ENCODE measurements around the gene TNRC6B. TPM values are rescaled to one million over a fixed set of nuclear protein-coding genes. Genes with fewer than 3 reads are reported as not detected.
"Not testable (repeated sequence)": the region's sequence is repeated elsewhere in the genome, so short reads cannot be mapped to it uniquely, and the experiment has no call there.

Gene TNRC6B
- polyA plus RNA-seq, 3 donors, result 7.2 to 16.5 (median 11.8) TPM

DNA sequence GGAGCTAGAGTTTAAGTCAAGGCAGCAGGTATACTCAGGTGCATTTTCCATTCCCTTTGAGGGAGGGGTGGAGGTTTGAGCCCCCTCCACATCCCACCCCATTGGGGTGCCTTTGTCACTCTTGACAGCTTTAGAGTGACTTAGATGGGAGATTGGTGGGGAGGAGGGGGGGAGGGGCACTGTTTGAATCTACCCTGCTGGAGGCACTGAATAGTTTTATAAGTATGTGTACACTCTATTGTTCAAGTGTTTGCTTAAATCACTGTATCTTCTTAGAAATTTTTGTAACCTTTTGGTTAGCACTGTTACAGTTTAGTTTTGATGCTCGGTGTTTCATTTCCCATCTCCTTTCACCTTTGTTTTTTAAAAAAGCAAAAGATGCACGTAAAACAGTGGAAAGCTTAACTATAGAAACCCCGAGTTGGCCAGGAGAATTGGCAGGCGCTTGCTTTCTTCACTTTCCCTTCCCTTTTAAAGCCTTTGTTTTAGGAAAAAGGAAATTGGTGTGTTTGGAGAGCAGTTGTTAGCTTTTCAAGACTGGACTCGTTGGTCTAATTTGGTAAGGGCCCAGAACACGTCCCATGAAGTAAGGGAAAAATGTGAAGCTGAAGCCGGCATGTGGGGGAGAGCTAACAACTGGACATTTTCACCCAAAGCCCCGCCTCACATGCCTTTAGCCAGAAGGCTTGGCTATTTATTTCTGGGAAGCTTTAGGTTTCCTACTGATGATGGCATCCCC, 42.8 kb downstream of the TNRC6B start:
- no peaks in the 10 kb centered on the region for H3K9me3 ChIP-seq (replicated peaks in 1 of 2; ENCODE audit: control insufficient read depth in 1 of 2, insufficient read depth in 1 of 2, low read length in 2 of 2)
- no peaks in the 10 kb centered on the region for H3K9me3 Mint-ChIP-seq
- no peak for DNase-seq
- intact Hi-C loops (cut with micrococcal nuclease), result no loop called here
- H3K4me3 ChIP-seq (replicated peaks in 1 of 3; ENCODE audit: low read depth in 2 of 3, low read length in 3 of 3), result no peak overlapping the region
- peaks cover 5 to 14% of the 10 kb centered on the region in 2 donors for H3K36me3 Mint-ChIP-seq
- peak overlapping the region in 1 of 2 donors; percentile 57 for H3K27ac ChIP-seq (ENCODE audit: low read depth in 1 of 2, low read length in 2 of 2)
- peaks cover 0 to 9% of the 10 kb centered on the region in 2 donors for H3K36me3 ChIP-seq (replicated peaks in 1 of 2; ENCODE audit: control insufficient read depth in 1 of 2, insufficient read depth in 2 of 2, low read length in 2 of 2)
- H3K79me2 ChIP-seq (ENCODE audit: insufficient read depth, low read length), result peaks cover 100% of the 10 kb centered on the region
- H3K27me3 ChIP-seq (ENCODE audit: control insufficient read depth in 2 of 2, insufficient read depth in 2 of 2, low read length in 2 of 2), result no peaks in the 10 kb centered on the region
- H3K4me1 Mint-ChIP-seq, result peaks cover 61% of the 10 kb centered on the region
- H3K4me3 Mint-ChIP-seq, result no peak overlapping the region
- no peak overlapping the region for H2AFZ ChIP-seq (ENCODE audit: insufficient read depth, low read depth, low read length, poor library complexity, severe bottlenecking)
- peak overlapping the region in 6 of 7 donors; percentile 30 to 82 (median 54) for H3K27ac Mint-ChIP-seq
- 11% methylated on average over 3 of the region's 8 CpGs for WGBS (ENCODE audit: insufficient coverage)
- H3K4me1 ChIP-seq (ENCODE audit: control insufficient read depth in 1 of 2, insufficient read depth in 2 of 2, low read length in 2 of 2), result peaks cover 47 to 51% of the 10 kb centered on the region in 2 donors
- no peak overlapping the region for H3K4me2 ChIP-seq (replicated peaks; ENCODE audit: extremely low read depth, low read length, poor library complexity, severe bottlenecking)
- H3K9ac ChIP-seq (ENCODE audit: insufficient read depth, low read length, poor library complexity, severe bottlenecking), result no peak overlapping the region
- H4K20me1 ChIP-seq (ENCODE audit: insufficient read depth, low read length), result peaks cover 91% of the 10 kb centered on the region
- H3K27me3 Mint-ChIP-seq (ENCODE audit: low read depth in 3 of 3), result peaks cover 0 to 2% (median 2%) of the 10 kb centered on the region in 3 donors
- TF ChIP-seq, protein P1, sequence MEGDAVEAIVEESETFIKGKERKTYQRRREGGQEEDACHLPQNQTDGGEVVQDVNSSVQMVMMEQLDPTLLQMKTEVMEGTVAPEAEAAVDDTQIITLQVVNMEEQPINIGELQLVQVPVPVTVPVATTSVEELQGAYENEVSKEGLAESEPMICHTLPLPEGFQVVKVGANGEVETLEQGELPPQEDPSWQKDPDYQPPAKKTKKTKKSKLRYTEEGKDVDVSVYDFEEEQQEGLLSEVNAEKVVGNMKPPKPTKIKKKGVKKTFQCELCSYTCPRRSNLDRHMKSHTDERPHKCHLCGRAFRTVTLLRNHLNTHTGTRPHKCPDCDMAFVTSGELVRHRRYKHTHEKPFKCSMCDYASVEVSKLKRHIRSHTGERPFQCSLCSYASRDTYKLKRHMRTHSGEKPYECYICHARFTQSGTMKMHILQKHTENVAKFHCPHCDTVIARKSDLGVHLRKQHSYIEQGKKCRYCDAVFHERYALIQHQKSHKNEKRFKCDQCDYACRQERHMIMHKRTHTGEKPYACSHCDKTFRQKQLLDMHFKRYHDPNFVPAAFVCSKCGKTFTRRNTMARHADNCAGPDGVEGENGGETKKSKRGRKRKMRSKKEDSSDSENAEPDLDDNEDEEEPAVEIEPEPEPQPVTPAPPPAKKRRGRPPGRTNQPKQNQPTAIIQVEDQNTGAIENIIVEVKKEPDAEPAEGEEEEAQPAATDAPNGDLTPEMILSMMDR (IDR thresholded peaks at IDR 0.05), result no peak

DNA sequence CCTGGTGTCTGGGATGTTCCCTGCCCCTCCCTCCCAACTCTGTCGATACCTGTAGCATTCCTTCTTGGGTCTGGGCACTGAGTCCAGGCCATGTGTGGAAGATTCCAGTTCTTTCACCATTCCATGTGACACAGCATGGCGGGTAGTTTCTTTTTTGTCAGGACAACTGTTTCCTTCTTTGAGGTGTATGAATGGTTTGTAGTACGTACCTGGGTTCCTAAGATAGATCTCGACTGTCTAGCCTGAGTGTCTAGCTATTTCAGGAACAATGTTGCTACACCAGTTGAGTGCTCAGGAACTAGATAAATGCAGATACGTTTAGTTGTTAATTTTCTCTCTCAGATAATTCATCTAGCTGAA, 43.3 kb downstream of the TNRC6B start:
- Histone ChIP-seq H3K36me3 (replicated peaks in 1 of 2; ENCODE audit: control insufficient read depth in 1 of 2, insufficient read depth in 2 of 2, low read length in 2 of 2) (peaks cover 0 to 10% of the 10 kb centered on the region in 2 donors), H3K27me3 (ENCODE audit: control insufficient read depth in 2 of 2, insufficient read depth in 2 of 2, low read length in 2 of 2) (no peaks in the 10 kb centered on the region), H3K4me1 (ENCODE audit: control insufficient read depth in 1 of 2, insufficient read depth in 2 of 2, low read length in 2 of 2) (peaks cover 41 to 46% of the 10 kb centered on the region in 2 donors), H3K4me2 (replicated peaks; ENCODE audit: extremely low read depth, low read length, poor library complexity, severe bottlenecking) (no peak overlapping the region), H3K4me3 (replicated peaks in 1 of 3; ENCODE audit: low read depth in 2 of 3, low read length in 3 of 3) (no peak overlapping the region), H3K27ac (ENCODE audit: low read depth in 1 of 2, low read length in 2 of 2) (peak overlapping the region in 1 of 2 donors; percentile 57), H2AFZ (ENCODE audit: insufficient read depth, low read depth, low read length, poor library complexity, severe bottlenecking) (no peak overlapping the region), H4K20me1 (ENCODE audit: insufficient read depth, low read length) (peaks cover 91% of the 10 kb centered on the region), H3K79me2 (ENCODE audit: insufficient read depth, low read length) (peaks cover 100% of the 10 kb centered on the region), H3K9ac (ENCODE audit: insufficient read depth, low read length, poor library complexity, severe bottlenecking) (no peak overlapping the region), H3K9me3 (replicated peaks in 1 of 2; ENCODE audit: control insufficient read depth in 1 of 2, insufficient read depth in 1 of 2, low read length in 2 of 2) (no peaks in the 10 kb centered on the region)
- no peak for DNase-seq
- Mint-ChIP-seq H3K27ac (peak overlapping the region in 5 of 7 donors; percentile 43 to 75 (median 60)), H3K9me3 (no peaks in the 10 kb centered on the region), H3K27me3 (ENCODE audit: low read depth in 3 of 3) (peaks cover 0 to 2% (median 2%) of the 10 kb centered on the region in 3 donors), H3K4me3 (no peak overlapping the region), H3K36me3 (peaks cover 5 to 14% of the 10 kb centered on the region in 2 donors), H3K4me1 (peaks cover 56% of the 10 kb centered on the region)
- intact Hi-C loops (cut with micrococcal nuclease), result no loop called here
- TF ChIP-seq, protein P1 (IDR thresholded peaks at IDR 0.05), result no peak
- 60% methylated on average over 2 of the region's 5 CpGs for WGBS (ENCODE audit: insufficient coverage)

DNA sequence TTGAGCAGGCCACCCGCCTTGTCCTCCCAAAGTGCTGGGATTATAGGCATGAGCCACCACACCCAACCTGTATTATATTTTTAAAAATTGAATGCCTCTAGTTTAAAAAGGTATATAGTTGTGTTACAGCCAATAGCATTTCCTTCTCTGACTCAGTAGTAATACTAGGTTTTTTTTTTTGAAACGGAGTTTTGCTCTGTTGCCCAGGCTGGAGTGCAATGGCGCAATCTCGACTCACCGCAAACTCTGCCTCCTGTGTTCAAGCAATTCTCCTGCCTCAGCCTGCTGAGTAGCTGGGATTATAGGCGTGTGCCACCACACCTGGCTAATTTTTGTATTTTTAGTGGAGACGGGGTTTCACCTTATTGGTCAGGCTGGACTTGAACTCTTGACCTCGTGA, 45.3 kb downstream of the TNRC6B start:
- DNase-seq, result peak in 2 of 3 donors; percentile 27 to 36
- Histone ChIP-seq H3K4me1 (ENCODE audit: control insufficient read depth in 1 of 2, insufficient read depth in 2 of 2, low read length in 2 of 2) (peaks cover 29 to 32% of the 10 kb centered on the region in 2 donors), H4K20me1 (ENCODE audit: insufficient read depth, low read length) (peaks cover 98% of the 10 kb centered on the region), H3K36me3 (replicated peaks in 1 of 2; ENCODE audit: control insufficient read depth in 1 of 2, insufficient read depth in 2 of 2, low read length in 2 of 2) (peaks cover 0 to 15% of the 10 kb centered on the region in 2 donors), H3K79me2 (ENCODE audit: insufficient read depth, low read length) (peaks cover 100% of the 10 kb centered on the region)
- H3K27me3 ChIP-seq (ENCODE audit: control insufficient read depth in 2 of 2, insufficient read depth in 2 of 2, low read length in 2 of 2); H3K9me3 Mint-ChIP-seq; H2AFZ ChIP-seq (ENCODE audit: insufficient read depth, low read depth, low read length, poor library complexity, severe bottlenecking); H3K27me3 Mint-ChIP-seq (ENCODE audit: low read depth in 3 of 3); H3K27ac ChIP-seq (ENCODE audit: low read depth in 1 of 2, low read length in 2 of 2); H3K9ac ChIP-seq (ENCODE audit: insufficient read depth, low read length, poor library complexity, severe bottlenecking); H3K4me3 Mint-ChIP-seq; H3K4me3 ChIP-seq (replicated peaks in 1 of 3; ENCODE audit: low read depth in 2 of 3, low read length in 3 of 3); H3K9me3 ChIP-seq (replicated peaks in 1 of 2; ENCODE audit: control insufficient read depth in 1 of 2, insufficient read depth in 1 of 2, low read length in 2 of 2); intact Hi-C loops (cut with micrococcal nuclease); H3K4me2 ChIP-seq (replicated peaks; ENCODE audit: extremely low read depth, low read length, poor library complexity, severe bottlenecking): not testable (repeated sequence)
- Mint-ChIP-seq H3K4me1 (peaks cover 43% of the 10 kb centered on the region), H3K36me3 (peaks cover 4 to 20% of the 10 kb centered on the region in 2 donors), H3K27ac (peak overlapping the region in 4 of 7 donors; percentile 25 to 71 (median 68))
- WGBS (ENCODE audit: insufficient coverage), result 53% methylated on average over 4 of the region's 8 CpGs
